IMR-90 (cell line): ENCODE measurements around the gene PHC2.

Source experiments
- ELK1 ChIP-seq: fragments of 150-350 bp; IDR thresholded peaks from 2 replicates; pipeline ENCODE4 v1.6.1; 2016; ENCODE audit warnings: low read depth, mild to moderate bottlenecking, low read length, moderate library complexity, borderline replicate concordance
- FOS ChIP-seq: fragments of 150-350 bp; IDR thresholded peaks from 2 replicates; pipeline ENCODE4 v1.6.1; 2016; ENCODE audit warnings: low read depth, low read length
- MAFK ChIP-seq: IDR thresholded peaks from 2 replicates; pipeline ENCODE4 v1.6.1; 2012; ENCODE audit warnings: low read depth, low read length, improper control_type of control experiment
- MAZ ChIP-seq: IDR thresholded peaks from 2 replicates; pipeline ENCODE4 v1.6.1; 2012; ENCODE audit warnings: low read depth, mild to moderate bottlenecking, low read length, improper control_type of control experiment, moderate library complexity, borderline replicate concordance
- MXI1 ChIP-seq: IDR thresholded peaks from 2 replicates; pipeline ENCODE4 v1.6.1; 2012; ENCODE audit warnings: low read depth, mild to moderate bottlenecking, low read length, moderate library complexity, borderline replicate concordance
- POLR2A ChIP-seq: IDR thresholded peaks from 2 replicates; pipeline ENCODE4 v1.6.1; 2012; ENCODE audit warnings: mild to moderate bottlenecking, low read depth, low read length
- RAD21 ChIP-seq: IDR thresholded peaks from 2 replicates; pipeline ENCODE4 v1.6.1; 2012; ENCODE audit warnings: low read length, improper control_type of control experiment
- TF ChIP-seq, protein P1 (sequence below): conservative IDR thresholded peaks from 2 replicates; pipeline ENCODE4 v1.5.1; 2012; ENCODE audit warnings: mild to moderate bottlenecking, low read depth, low read length, improper control_type of control experiment

GRCh38 chr1:33322109-33322508 lies 108.8 kb downstream of the PHC2 start:
- no peak for TF ChIP-seq MAFK
- no peak for TF ChIP-seq POLR2A
- TF ChIP-seq RAD21, result no peak
- TF ChIP-seq, protein P1, sequence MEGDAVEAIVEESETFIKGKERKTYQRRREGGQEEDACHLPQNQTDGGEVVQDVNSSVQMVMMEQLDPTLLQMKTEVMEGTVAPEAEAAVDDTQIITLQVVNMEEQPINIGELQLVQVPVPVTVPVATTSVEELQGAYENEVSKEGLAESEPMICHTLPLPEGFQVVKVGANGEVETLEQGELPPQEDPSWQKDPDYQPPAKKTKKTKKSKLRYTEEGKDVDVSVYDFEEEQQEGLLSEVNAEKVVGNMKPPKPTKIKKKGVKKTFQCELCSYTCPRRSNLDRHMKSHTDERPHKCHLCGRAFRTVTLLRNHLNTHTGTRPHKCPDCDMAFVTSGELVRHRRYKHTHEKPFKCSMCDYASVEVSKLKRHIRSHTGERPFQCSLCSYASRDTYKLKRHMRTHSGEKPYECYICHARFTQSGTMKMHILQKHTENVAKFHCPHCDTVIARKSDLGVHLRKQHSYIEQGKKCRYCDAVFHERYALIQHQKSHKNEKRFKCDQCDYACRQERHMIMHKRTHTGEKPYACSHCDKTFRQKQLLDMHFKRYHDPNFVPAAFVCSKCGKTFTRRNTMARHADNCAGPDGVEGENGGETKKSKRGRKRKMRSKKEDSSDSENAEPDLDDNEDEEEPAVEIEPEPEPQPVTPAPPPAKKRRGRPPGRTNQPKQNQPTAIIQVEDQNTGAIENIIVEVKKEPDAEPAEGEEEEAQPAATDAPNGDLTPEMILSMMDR, result no peak
- TF ChIP-seq MAZ, result no peak
- TF ChIP-seq ELK1, result no peak
- no peak for TF ChIP-seq FOS
- no peak for TF ChIP-seq MXI1
